Spleen (tissue), 11 donors: ENCODE measurements around the gene EXD3. TPM values are rescaled to one million over a fixed set of nuclear protein-coding genes. Genes with fewer than 3 reads are reported as not detected.

Source experiments
- DNase-seq: peaks from one replicate; pipeline ENCODE4 v3.0.0-alpha.2; 2020
- H3K27ac ChIP-seq, 8 donors: fragments of 200-600 bp; sonication (generic) in 7 of 8; 1 replicate in 4 of 8; 2 replicates in 4 of 8; pipeline versions ENCODE4 v1.5.0 to v1.8.0; 2016 to 2021; ENCODE audit warnings: inconsistent platforms in 4 of 8, mild to moderate bottlenecking in 4 of 8, moderate library complexity in 1 of 8
- H3K27me3 ChIP-seq, 7 donors: fragments of 200-600 bp; sonication (generic) in 6 of 7; replicated peaks in 1 of 7; 1 replicate in 4 of 7; 2 replicates in 3 of 7; pipeline versions ENCODE4 v1.5.0 to v1.8.0; 2016 to 2021; ENCODE audit warnings: inconsistent platforms in 3 of 7, mild to moderate bottlenecking in 1 of 7
- H3K36me3 ChIP-seq, 6 donors: fragments of 200-600 bp; sonication (generic) in 5 of 6; 1 replicate in 4 of 6; 2 replicates in 2 of 6; pipeline versions ENCODE4 v1.5.0 to v1.8.0; 2016 to 2021; ENCODE audit warnings: inconsistent platforms in 2 of 6
- H3K4me1 ChIP-seq, 6 donors: fragments of 200-600 bp; sonication (generic) in 5 of 6; 1 replicate in 3 of 6; 2 replicates in 3 of 6; pipeline versions ENCODE4 v1.5.0 to v1.8.0; 2016 to 2021; ENCODE audit warnings: inconsistent platforms in 3 of 6
- H3K4me3 ChIP-seq, 8 donors: fragments of 200-600 bp; sonication (generic) in 7 of 8; 1 replicate in 4 of 8; 2 replicates in 4 of 8; pipeline versions ENCODE4 v1.5.0 to v1.8.0; 2016 to 2021; ENCODE audit warnings: inconsistent platforms in 4 of 8, mild to moderate bottlenecking in 4 of 8, moderate library complexity in 2 of 8
- H3K9me3 ChIP-seq, 8 donors: fragments of 200-600 bp; sonication (generic) in 7 of 8; 1 replicate in 4 of 8; 2 replicates in 4 of 8; pipeline versions ENCODE4 v1.5.0 to v1.8.0; 2016 to 2021; ENCODE audit warnings: inconsistent platforms in 4 of 8
- CTCF ChIP-seq, 11 experiments: fragments of 200-600 bp in 7 of 11; fragments of 450-650 bp in 4 of 11; sonication (generic) in 4 of 11; IDR thresholded peaks in 8 of 11; conservative IDR thresholded peaks in 3 of 11; 1 replicate in 7 of 11; 2 replicates in 4 of 11; pipeline versions ENCODE4 v1.4.0 to v1.8.0; 2016 to 2021; ENCODE audit warnings: antibody characterized with exemption in 11 of 11, inconsistent platforms in 4 of 11, mild to moderate bottlenecking in 1 of 11
- POLR2A ChIP-seq, 3 donors: fragments of 450-650 bp; IDR thresholded peaks; one replicate each; pipeline ENCODE4 v1.5.1; 2017; ENCODE audit warnings: antibody characterized with exemption in 3 of 3, mild to moderate bottlenecking in 1 of 3
- POLR2AphosphoS5 ChIP-seq, 3 donors: sonication (generic); formaldehyde crosslinking; IDR thresholded peaks; one replicate each; pipeline ENCODE4 v1.5.1; 2017; ENCODE audit warnings: antibody characterized with exemption in 3 of 3
- WGBS, 5 donors: extraction: QIAGEN DNeasy Blood & Tissue Kit in 3 of 5; methylation state at CpG; one replicate each; pipeline versions ENCODE4 v1.1.5 to v1.1.7; 2013 to 2018; 5-methylcytosine and 5-hydroxymethylcytosine counted together
- intact Hi-C: fragments of 100-400 bp; cut with DNase I; formaldehyde crosslinking; loops from one replicate; pipeline ENCODE4 v1.15.0; 2023; ENCODE audit warnings: low total_unique reads
- polyA plus RNA-seq, 3 donors: library from polyadenylated mRNA; stranded (reverse); fragments of 200-250 nt; gene quantifications; one replicate each; pipeline ENCODE4 v1.2.1, GENCODE V29; 2013
- total RNA-seq, 7 donors: library from RNA; depleted of rRNA in 3 of 7; stranded (reverse); fragments of >200 nt in 3 of 7; fragmentation: NEBNext Ultra II Directional in 4 of 7; extraction: Animal tissue kit (Norgen Biotek cat#: 25700) in 4 of 7; gene quantifications; one replicate each; pipeline versions ENCODE4 v1.1.0 to v1.2.1, GENCODE V29; 2016 to 2021
- donor health status: healthy with polysubstance abuse.
- donor health status: DM: no; HTN: no; CAD: no; lungs with moderate emphysema.
- donor health status: DM: no; HTN: no; CAD: no.
- donor health status: Bipolar disorder and iron deficiency.
- donor health status: healthy.
- donor health status: DM: no; HTN: no; CAD: no.
- donor health status: DM: yes; HTN: yes; CAD: no.

EXD3 gene
- total and polyA plus RNA-seq, 10 donors = 14.5 to 62.3 (median 36.3) TPM

DNA sequence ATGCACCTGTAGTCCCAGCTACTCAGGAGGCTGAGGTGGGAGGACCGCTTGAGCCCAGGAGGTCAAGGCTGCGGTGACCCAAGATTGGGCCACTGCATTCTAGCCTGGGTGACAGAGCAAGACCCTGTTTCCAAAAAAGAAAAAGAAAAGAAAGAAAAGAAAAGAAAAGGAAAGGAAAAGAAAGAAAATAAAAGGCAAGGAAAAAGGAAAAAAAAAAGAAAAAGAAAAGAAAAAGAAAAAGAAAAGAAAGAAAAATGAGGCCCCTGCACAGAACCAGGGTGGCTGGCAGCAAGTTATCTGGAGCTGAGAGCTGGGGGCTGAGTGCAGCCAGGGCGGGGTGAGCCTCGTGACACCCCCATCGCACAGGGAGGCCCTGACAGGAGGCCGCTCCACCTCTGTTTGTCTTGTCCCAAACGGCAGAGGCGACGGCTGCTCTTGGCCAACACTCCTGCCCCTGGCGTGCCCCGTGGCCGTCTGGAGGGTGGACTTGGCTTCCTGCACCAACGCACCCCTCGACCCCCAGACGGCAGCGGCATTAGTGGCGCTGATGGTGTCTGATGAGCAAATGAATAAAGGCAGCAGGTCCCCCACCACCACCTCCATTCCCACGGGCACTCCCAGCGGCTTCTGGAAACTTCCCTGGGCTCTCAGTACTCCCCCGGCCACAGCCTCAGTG, 16.7 kb downstream of the EXD3 start:
- peak overlapping the region in 5 of 8 donors; percentile 22 to 57 (median 26) for H3K4me3 ChIP-seq
- intact Hi-C loops = loop anchor here (5.0 kb wide), 1 partner anchor 109 kb away; no protein-coding TSS in a partner anchor
- H3K9me3 ChIP-seq = peaks cover 0 to 8% (median 0%) of the 10 kb centered on the region in 8 donors
- H3K4me1 ChIP-seq = peaks cover 12 to 44% (median 29%) of the 10 kb centered on the region in 6 donors
- H3K27ac ChIP-seq = peak overlapping the region in 3 of 8 donors; percentile 36 to 66 (median 49)
- TF ChIP-seq POLR2AphosphoS5 (IDR thresholded peaks at IDR 0.05) (no peak), POLR2A (IDR thresholded peaks at IDR 0.05) (no peak), CTCF (IDR thresholded peaks at IDR 0.05 in 8 of 11, conservative IDR thresholded peaks at IDR 0.05 in 3 of 11) (no peak)
- H3K36me3 ChIP-seq = peaks cover 0 to 3% (median 0%) of the 10 kb centered on the region in 6 donors
- WGBS, 5 donors = 61 to 77% (median 72%) methylated on average over 12 to 20 of the region's 20 CpGs
- H3K27me3 ChIP-seq = peaks cover 0 to 31% (median 8%) of the 10 kb centered on the region in 7 donors
- DNase-seq = no peak

- no peak overlapping the region for H3K27ac ChIP-seq
- peaks cover 0 to 3% (median 0%) of the 10 kb centered on the region in 6 donors for H3K36me3 ChIP-seq
- intact Hi-C loops = loop anchor here (5.0 kb wide), 1 partner anchor 108 kb away; no protein-coding TSS in a partner anchor
- TF ChIP-seq POLR2AphosphoS5 (IDR thresholded peaks at IDR 0.05) (no peak), CTCF (IDR thresholded peaks at IDR 0.05 in 8 of 11, conservative IDR thresholded peaks at IDR 0.05 in 3 of 11) (no peak), POLR2A (IDR thresholded peaks at IDR 0.05) (no peak)
- no peak overlapping the region for H3K4me3 ChIP-seq
- H3K9me3 ChIP-seq = peaks cover 0 to 8% (median 0%) of the 10 kb centered on the region in 8 donors
- DNase-seq = no peak
- peaks cover 0 to 26% (median 8%) of the 10 kb centered on the region in 7 donors for H3K27me3 ChIP-seq
- peaks cover 6 to 40% (median 24%) of the 10 kb centered on the region in 6 donors for H3K4me1 ChIP-seq
- WGBS, 5 donors = 80 to 91% (median 83%) methylated on average over 8 to 11 of the region's 11 CpGs
These were observed 17.3 kb downstream of the EXD3 start for GRCh38 chr9:137405677-137406081.

- no peak overlapping the region for H3K27ac ChIP-seq
- WGBS, 5 donors = 91 to 96% (median 94%) methylated on average over 11 to 24 of the region's 24 CpGs
- intact Hi-C loops = loop anchor here (5.0 kb wide), 1 partner anchor 108 kb away; no protein-coding TSS in a partner anchor
- peaks cover 0 to 8% (median 0%) of the 10 kb centered on the region in 8 donors for H3K9me3 ChIP-seq
- peaks cover 5 to 40% (median 23%) of the 10 kb centered on the region in 6 donors for H3K4me1 ChIP-seq
- TF ChIP-seq CTCF (IDR thresholded peaks at IDR 0.05 in 8 of 11, conservative IDR thresholded peaks at IDR 0.05 in 3 of 11) (no peak), POLR2A (IDR thresholded peaks at IDR 0.05) (no peak), POLR2AphosphoS5 (IDR thresholded peaks at IDR 0.05) (no peak)
- peaks cover 0 to 23% (median 8%) of the 10 kb centered on the region in 7 donors for H3K27me3 ChIP-seq
- H3K36me3 ChIP-seq = peaks cover 0 to 3% (median 0%) of the 10 kb centered on the region in 6 donors
- DNase-seq = no peak
- H3K4me3 ChIP-seq = no peak overlapping the region
These were observed 17.9 kb downstream of the EXD3 start for GRCh38 chr9:137404961-137405567.

DNA sequence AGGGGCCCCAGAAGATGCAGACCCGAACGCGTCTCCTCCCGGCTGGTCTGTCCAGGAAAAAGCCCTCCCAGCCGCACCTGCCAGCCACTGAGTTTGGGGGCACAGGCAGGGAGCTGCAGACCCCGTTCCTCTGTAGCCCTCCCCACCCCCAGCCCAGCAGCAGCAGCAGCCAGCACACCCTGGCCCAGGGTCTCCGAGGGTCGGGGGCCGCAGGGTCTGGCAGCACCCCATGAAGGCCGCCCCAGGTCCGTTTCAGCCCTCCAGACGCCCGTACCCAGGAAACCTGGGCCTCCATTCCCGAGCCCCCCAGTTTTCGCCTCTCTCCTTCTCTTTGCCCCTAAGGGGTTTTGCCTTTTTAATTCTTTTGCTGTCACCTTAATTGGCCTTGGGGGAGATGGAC, 19.7 kb downstream of the EXD3 start:
- TF ChIP-seq POLR2AphosphoS5 (IDR thresholded peaks at IDR 0.05) (no peak), CTCF (IDR thresholded peaks at IDR 0.05 in 8 of 11, conservative IDR thresholded peaks at IDR 0.05 in 3 of 11) (no peak), POLR2A (IDR thresholded peaks at IDR 0.05) (no peak)
- Histone ChIP-seq H3K9me3 (peaks cover 0 to 8% (median 0%) of the 10 kb centered on the region in 8 donors), H3K27me3 (peaks cover 0 to 23% (median 8%) of the 10 kb centered on the region in 7 donors), H3K27ac (no peak overlapping the region), H3K4me1 (peaks cover 5 to 43% (median 25%) of the 10 kb centered on the region in 6 donors), H3K4me3 (no peak overlapping the region), H3K36me3 (peaks cover 0 to 3% (median 0%) of the 10 kb centered on the region in 6 donors)
- intact Hi-C loops = no loop called here
- 93 to 100% (median 94%) methylated on average over 14 to 15 of the region's 15 CpGs for WGBS, 5 donors
- no peak for DNase-seq
